Body of pancreas (tissue), 4 donors: ENCODE results near the gene TRAPPC2. TPM values are rescaled to one million over a fixed set of nuclear protein-coding genes. Genes with fewer than 3 reads are reported as not detected.
A peak's percentile ranks its signal among the peaks of the same experiment; 100 is the strongest.
"Not testable (repeated sequence)": the region's sequence is repeated elsewhere in the genome, so short reads cannot be mapped to it uniquely, and the experiment has no call there.

Experiments used
- ATAC-seq: fragments of 150-250 bp; one replicate; pipeline ENCODE4 v1.9.1; 2016
- DNase-seq, 4 donors: peaks; one replicate each; pipeline ENCODE4 v3.0.0-alpha.2; 2019
- H3K27ac ChIP-seq, 4 donors: fragments of 200-600 bp; sonication (generic); 1 replicate in 3 of 4; 2 replicates in 1 of 4; pipeline versions ENCODE4 v1.5.1 to v1.6.1; 2016 to 2019; ENCODE audit warnings: mild to moderate bottlenecking in 1 of 4, mixed read lengths in 1 of 4, moderate library complexity in 1 of 4
- H3K27me3 ChIP-seq, 2 donors: fragments of 200-600 bp; sonication (generic); one replicate each; pipeline ENCODE4 v1.6.0; 2016; ENCODE audit warnings: mild to moderate bottlenecking in 1 of 2
- H3K36me3 ChIP-seq, 2 donors: fragments of 200-600 bp; sonication (generic); replicated peaks in 1 of 2; 2 replicates each; pipeline ENCODE4 v1.5.1; 2016; ENCODE audit warnings: low read depth in 2 of 2; ENCODE audit not compliant: insufficient read depth in 1 of 2
- H3K4me1 ChIP-seq: fragments of 200-600 bp; sonication (generic); one replicate; pipeline ENCODE4 v1.6.0; 2016
- H3K4me3 ChIP-seq, 2 donors: fragments of 200-600 bp; sonication (generic); 1 replicate in 1 of 2; 2 replicates in 1 of 2; pipeline ENCODE4 v1.5.1; 2016 to 2019
- H3K9me3 ChIP-seq, 3 donors: fragments of 200-600 bp; sonication (generic); 1 replicate in 2 of 3; 2 replicates in 1 of 3; pipeline ENCODE4 v1.5.1; 2016
- POLR2A ChIP-seq, 3 donors: fragments of 450-650 bp; IDR thresholded peaks; one replicate each; pipeline ENCODE4 v1.6.1; 2016; ENCODE audit warnings: antibody characterized with exemption in 3 of 3, mild to moderate bottlenecking in 2 of 3
- WGBS, 2 donors: methylation state at CpG; one replicate each; pipeline ENCODE4 v1.1.5; 2017; 5-methylcytosine and 5-hydroxymethylcytosine counted together
- intact Hi-C: fragments of 100-400 bp; cut with DNase I; formaldehyde crosslinking; loops from one replicate; pipeline ENCODE4 v1.15.1; 2023
- total RNA-seq, 2 donors: library from RNA; depleted of rRNA; stranded (reverse); fragments of >200 nt; gene quantifications; one replicate each; pipeline ENCODE4 v1.1.0, GENCODE V29; 2016
- TF ChIP-seq, protein P1 (sequence below), 7 experiments: fragments of 450-650 bp in 4 of 7; fragments of 200-600 bp in 3 of 7; sonication (generic) in 3 of 7; IDR thresholded peaks; one replicate each; pipeline ENCODE4 v1.5.1; 2016 to 2019; ENCODE audit warnings: antibody characterized with exemption in 7 of 7

The TRAPPC2 gene
- total RNA-seq, 2 donors from 2014 or later, result 14.5 to 28.5 TPM

DNA sequence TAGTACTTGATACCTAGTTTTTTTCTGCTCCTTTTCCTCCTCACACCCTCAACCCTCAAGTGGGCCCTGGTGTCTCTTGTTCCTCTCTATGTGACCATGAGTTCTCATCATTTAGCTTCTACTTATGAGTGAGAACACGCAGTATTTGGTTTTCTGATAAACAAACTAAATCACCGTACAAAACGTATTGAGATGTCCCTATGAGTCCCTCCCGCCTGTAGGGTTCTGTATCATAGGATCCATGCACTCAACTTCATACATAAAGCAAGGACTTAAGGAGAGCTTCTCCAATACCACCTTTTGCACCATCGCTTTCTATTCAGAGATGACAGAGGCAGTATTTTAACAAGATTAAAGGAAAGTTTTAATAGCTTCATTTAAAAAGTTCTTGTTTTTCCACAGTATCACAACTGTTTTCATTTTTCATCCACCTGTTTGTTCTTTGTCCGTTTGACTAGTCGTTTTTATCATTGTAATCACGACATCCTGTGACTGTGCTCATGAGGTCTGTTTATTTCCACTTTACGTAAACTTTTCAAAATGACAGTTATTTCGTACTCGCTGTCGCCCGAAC, 45.9 kb downstream of the TRAPPC2 start:
- 3 to 7% methylated on average over 13 of the region's 13 CpGs for WGBS, 2 donors
- Histone ChIP-seq H3K27ac (peak overlapping the region; percentile 83 to 99 (median 95)), H3K27me3 (no peaks in the 10 kb centered on the region), H3K36me3 (no peaks in the 10 kb centered on the region), H3K4me1 (peaks cover 23% of the 10 kb centered on the region), H3K4me3 (peak overlapping the region; percentile 37 to 41), H3K9me3 (no peaks in the 10 kb centered on the region)
- DNase-seq (no peak), ATAC-seq (no peak)
- intact Hi-C loops, result no loop called here
- TF ChIP-seq POLR2A (IDR thresholded peaks at IDR 0.05), result no peak
- TF ChIP-seq, protein P1, sequence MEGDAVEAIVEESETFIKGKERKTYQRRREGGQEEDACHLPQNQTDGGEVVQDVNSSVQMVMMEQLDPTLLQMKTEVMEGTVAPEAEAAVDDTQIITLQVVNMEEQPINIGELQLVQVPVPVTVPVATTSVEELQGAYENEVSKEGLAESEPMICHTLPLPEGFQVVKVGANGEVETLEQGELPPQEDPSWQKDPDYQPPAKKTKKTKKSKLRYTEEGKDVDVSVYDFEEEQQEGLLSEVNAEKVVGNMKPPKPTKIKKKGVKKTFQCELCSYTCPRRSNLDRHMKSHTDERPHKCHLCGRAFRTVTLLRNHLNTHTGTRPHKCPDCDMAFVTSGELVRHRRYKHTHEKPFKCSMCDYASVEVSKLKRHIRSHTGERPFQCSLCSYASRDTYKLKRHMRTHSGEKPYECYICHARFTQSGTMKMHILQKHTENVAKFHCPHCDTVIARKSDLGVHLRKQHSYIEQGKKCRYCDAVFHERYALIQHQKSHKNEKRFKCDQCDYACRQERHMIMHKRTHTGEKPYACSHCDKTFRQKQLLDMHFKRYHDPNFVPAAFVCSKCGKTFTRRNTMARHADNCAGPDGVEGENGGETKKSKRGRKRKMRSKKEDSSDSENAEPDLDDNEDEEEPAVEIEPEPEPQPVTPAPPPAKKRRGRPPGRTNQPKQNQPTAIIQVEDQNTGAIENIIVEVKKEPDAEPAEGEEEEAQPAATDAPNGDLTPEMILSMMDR (IDR thresholded peaks at IDR 0.05), result no peak

- no peak for DNase-seq
- TF ChIP-seq, protein P1 (IDR thresholded peaks at IDR 0.05), result no peak
- TF ChIP-seq POLR2A (IDR thresholded peaks at IDR 0.05), result no peak
- no peak overlapping the region for H3K4me3 ChIP-seq
- H3K27me3 ChIP-seq, result no peaks in the 10 kb centered on the region
- H3K36me3 ChIP-seq, result no peaks in the 10 kb centered on the region
- 89 to 90% methylated on average over 1 of the region's 1 CpG for WGBS, 2 donors
- intact Hi-C loops, result no loop called here
- no peaks in the 10 kb centered on the region for H3K9me3 ChIP-seq
- no peak for ATAC-seq
- H3K27ac ChIP-seq, result no peak overlapping the region
- peaks cover 12% of the 10 kb centered on the region for H3K4me1 ChIP-seq
These were observed 47.2 kb downstream of the TRAPPC2 start for GRCh38 chrX:13687203-13687602.

DNA sequence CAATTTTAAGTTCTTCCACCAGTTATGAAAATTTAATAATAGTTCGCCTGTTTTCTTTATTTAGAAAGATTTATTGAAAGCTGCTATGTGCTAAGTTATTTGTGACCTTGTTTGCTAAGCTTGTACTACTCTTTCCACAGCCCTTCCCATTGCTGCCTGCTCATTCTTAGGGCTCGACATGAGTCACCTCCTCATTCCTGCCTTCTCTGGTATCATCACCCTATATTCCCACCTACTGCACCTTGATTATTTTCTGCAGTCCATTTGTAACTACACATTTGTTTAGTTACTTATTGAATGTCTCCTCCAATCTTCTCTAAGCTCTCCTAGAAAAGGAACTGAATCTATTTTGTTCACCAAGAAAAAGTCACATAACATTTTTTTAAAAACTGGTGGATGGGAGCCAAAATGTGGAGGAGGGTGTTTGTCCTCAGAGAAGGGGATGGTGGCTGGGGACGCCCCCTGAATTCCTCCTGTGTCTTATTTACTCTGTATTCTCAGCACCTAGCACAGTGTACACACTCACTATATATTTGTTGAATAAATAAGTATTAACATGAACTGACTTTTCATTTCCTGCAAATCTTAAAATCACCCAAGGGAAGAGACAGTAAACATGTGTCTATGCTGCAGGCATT, 49.2 kb downstream of the TRAPPC2 start:
- H3K4me1 ChIP-seq, result no peaks in the 10 kb centered on the region
- DNase-seq (no peak), ATAC-seq (no peak)
- no peak overlapping the region for H3K4me3 ChIP-seq
- H3K27ac ChIP-seq, result no peak overlapping the region
- 34 to 35% methylated on average over 3 of the region's 3 CpGs for WGBS, 2 donors
- no peaks in the 10 kb centered on the region for H3K36me3 ChIP-seq
- no peaks in the 10 kb centered on the region for H3K9me3 ChIP-seq
- TF ChIP-seq, protein P1 (IDR thresholded peaks at IDR 0.05), result no peak
- TF ChIP-seq POLR2A (IDR thresholded peaks at IDR 0.05), result no peak
- H3K27me3 ChIP-seq, result no peaks in the 10 kb centered on the region
- intact Hi-C loops, result no loop called here

DNA sequence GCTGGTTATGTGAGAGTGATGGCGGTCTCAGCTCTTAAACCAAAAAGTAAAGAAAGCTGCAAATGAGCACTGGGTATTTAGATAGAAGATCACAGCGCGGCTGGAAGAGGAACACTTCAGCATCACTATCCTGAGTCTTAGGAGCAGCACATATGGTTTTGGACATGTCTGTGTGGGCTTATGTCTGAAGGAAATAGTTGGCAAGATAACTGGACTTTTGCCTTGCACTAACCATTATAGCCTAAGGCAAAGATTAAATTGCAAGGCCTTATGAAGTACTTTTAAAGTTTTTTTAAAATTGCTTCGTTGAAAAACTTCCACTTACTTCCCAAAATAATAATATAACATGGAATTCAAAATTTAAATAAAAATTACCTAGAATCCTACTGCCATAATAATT, 50.1 kb downstream of the TRAPPC2 start:
- no peak for TF ChIP-seq POLR2A (IDR thresholded peaks at IDR 0.05)
- TF ChIP-seq, protein P1 (IDR thresholded peaks at IDR 0.05), result no peak
- DNase-seq, result no peak
- Histone ChIP-seq H3K27me3 (no peaks in the 10 kb centered on the region), H3K4me1 (no peaks in the 10 kb centered on the region), H3K36me3 (no peaks in the 10 kb centered on the region), H3K27ac (no peak overlapping the region), H3K4me3 (no peak overlapping the region), H3K9me3 (no peaks in the 10 kb centered on the region)
- WGBS, 2 donors, result 90 to 97% methylated on average over 4 of the region's 4 CpGs
- intact Hi-C loops, result no loop called here
- ATAC-seq, result no peak

DNA sequence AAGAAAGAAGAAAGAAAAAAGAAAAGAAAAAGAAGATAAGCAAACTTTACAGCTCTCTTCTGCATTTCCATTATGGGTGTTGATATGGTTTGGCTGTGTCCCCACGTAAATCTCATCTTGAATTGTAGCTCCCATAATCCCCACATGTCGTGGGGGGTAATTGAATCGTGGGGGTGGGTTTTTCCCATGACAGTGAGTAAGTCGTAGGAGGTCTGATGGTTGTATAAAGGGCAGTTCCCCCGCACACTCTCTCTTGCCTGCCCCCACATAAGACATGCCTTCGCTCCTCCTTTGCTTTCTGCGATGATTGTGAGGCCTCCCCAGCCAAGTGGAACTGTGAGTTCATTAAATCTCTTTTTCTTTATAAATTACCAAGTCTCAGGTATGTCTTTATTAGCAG, 52.8 kb downstream of the TRAPPC2 start:
- TF ChIP-seq, protein P1 (IDR thresholded peaks at IDR 0.05), result no peak
- TF ChIP-seq POLR2A (IDR thresholded peaks at IDR 0.05), result no peak
- intact Hi-C loops, result no loop called here
- H3K4me3 ChIP-seq, result no peak overlapping the region
- 92 to 95% methylated on average over 7 of the region's 7 CpGs for WGBS, 2 donors
- no peak for DNase-seq
- no peaks in the 10 kb centered on the region for H3K27me3 ChIP-seq
- no peak for ATAC-seq
- H3K4me1 ChIP-seq, result no peaks in the 10 kb centered on the region
- no peaks in the 10 kb centered on the region for H3K36me3 ChIP-seq
- no peak overlapping the region for H3K27ac ChIP-seq
- no peaks in the 10 kb centered on the region for H3K9me3 ChIP-seq

- H3K9me3 ChIP-seq, H3K36me3 ChIP-seq, H3K27me3 ChIP-seq, DNase-seq, H3K4me3 ChIP-seq, H3K4me1 ChIP-seq, ATAC-seq, intact Hi-C loops, H3K27ac ChIP-seq: not testable (repeated sequence)
- 90 to 100% methylated on average over 1 of the region's 4 CpGs for WGBS, 2 donors
These were observed 54.7 kb downstream of the TRAPPC2 start for GRCh38 chrX:13679700-13680099.
